Measurements from ENCODE around the gene WSB1. TPM values are rescaled to one million over a fixed set of nuclear protein-coding genes. Genes with fewer than 3 reads are reported as not detected.

The WSB1 gene
- total RNA-seq, 2 experiments from 2014 or later = 113 to 126 TPM

DNA sequence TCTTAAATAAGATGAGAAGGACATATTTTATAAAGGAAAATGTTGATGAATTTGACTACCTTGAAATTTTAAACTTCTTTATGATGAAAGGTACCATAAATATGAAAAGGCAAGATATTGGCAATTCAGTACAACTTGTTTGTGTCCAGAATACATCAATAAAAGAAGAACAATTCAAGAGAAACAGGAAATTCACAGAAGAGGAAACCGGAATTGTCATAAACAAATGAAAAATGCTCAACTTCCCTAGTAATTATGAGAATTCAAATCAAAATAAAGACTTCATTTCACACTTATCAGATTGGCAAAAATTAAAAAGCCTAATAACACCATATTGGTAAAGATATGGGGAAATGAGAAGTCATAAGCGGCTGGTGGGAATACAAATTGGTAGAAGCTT is 54.3 kb downstream of the WSB1 start:
- Mint-ChIP-seq H3K9me3 (no peaks in the 10 kb centered on the region), H3K36me3 (peaks cover 11% of the 10 kb centered on the region), H3K4me1 (peaks cover 21% of the 10 kb centered on the region)

DNA sequence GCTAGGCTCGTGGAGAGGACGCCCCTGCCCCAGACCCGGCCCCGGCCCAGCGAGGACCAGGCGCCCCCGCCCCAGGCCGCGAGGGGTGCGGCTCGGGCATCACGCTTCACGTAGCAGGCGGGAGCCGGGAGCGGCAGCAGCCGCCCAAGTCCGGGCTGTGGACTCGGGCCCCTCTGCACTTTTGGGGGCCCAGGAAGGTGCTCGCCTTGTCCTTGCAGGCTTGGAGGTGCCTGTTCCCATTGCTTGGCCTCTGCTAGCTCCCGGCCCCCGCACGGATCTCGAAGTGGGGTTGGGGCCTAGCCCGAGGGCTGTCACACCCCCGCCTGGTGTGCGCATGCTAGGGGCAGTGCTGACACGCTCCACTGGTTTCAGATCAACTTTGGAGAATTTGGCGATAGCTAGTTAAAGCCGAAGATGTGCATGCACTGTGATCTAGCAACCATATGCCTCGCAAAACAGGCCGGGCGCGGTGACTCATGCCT is 55.7 kb downstream of the WSB1 start:
- Mint-ChIP-seq H3K4me1 (peaks cover 24% of the 10 kb centered on the region), H3K9me3 (no peaks in the 10 kb centered on the region), H3K4me3 (no peak overlapping the region), H3K27ac (no peak overlapping the region), H3K27me3 (no peaks in the 10 kb centered on the region), H3K36me3 (peaks cover 11% of the 10 kb centered on the region)
- DNase-seq = no peak

More for the DNA sequence above, 54.3 kb downstream of the WSB1 start:
- no peaks in the 10 kb centered on the region for H3K27me3 Mint-ChIP-seq
- peak overlapping the region; percentile 64 for H3K4me3 Mint-ChIP-seq
- DNase-seq = no peak
- H3K27ac Mint-ChIP-seq = no peak overlapping the region

DNA sequence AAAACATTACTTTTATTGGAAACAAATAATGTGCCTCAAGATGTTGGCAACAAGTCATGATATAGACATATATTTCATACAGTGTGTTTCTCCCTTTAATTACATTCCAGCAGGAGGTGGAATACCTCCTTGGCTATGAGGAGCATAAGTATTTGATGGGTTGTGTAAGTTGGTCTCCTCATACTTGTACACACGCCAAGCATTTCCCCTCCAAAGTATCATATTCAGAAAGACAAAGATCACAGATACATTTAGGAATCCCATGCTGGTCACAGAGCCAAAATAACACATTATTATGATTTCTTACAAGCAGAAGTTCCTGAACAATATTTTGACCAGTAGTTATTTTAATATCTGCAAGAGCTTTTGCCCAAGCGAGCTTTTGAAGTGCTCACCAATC is 57.8 kb downstream of the WSB1 start:
- H3K4me1 Mint-ChIP-seq = peaks cover 22% of the 10 kb centered on the region
- no peaks in the 10 kb centered on the region for H3K27me3 Mint-ChIP-seq
- H3K27ac Mint-ChIP-seq = no peak overlapping the region
- peaks cover 11% of the 10 kb centered on the region for H3K36me3 Mint-ChIP-seq
- no peaks in the 10 kb centered on the region for H3K9me3 Mint-ChIP-seq
- no peak for DNase-seq
- no peak overlapping the region for H3K4me3 Mint-ChIP-seq

DNA sequence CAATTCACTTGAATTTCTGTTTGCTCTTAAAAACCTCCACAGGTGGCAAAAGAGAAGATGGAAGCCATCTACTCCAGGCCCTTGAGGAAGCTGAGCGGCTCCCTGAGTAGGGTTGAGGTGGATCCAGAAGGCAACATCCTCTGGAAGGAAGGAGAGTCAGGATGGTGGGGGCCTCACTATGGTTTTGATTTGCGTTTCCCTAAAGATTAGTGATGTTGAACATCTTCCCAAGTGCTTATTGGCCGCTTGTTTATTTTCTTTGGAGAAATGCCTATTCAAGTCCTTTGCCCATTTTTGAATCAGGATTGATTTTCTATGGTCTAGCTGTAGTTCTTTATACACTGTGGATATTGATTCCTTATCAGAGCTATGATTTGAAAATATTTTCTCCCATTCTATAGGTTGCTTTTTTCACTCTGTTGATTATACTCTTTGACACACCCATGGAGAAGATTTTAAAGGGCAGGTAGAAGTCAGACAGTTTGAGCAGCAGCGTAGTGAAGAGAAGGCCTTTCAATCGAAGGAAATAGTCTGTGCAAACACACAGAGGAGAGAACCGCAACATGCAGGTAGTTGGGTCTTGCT is 58.6 kb downstream of the WSB1 start:
- Mint-ChIP-seq H3K9me3 (no peaks in the 10 kb centered on the region), H3K4me1 (peaks cover 22% of the 10 kb centered on the region), H3K36me3 (peaks cover 11% of the 10 kb centered on the region), H3K4me3 (peak overlapping the region; percentile 94), H3K27ac (peak overlapping the region; percentile 96), H3K27me3 (no peaks in the 10 kb centered on the region)
- DNase-seq = no peak

DNA sequence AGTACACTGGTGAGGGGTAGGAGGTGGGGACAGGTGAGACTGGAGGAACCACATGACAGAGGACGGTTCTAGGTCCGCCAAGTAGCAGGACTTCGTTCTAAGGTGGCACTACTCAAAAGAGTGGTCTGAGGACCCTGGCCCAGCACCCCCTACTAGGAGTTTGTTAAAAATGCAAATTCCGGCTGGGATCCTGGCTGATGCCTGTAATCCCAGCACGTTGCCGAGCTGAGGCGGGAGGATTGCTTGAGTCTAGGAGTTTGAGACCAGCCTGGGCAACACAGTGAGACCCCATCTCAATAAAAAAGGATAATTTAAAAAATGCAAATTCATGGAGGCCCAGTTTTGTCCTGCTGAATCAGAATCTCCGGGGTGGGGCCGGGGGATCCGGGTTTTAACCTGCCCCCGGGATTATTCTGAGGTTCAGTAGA is 59.1 kb downstream of the WSB1 start:
- Mint-ChIP-seq H3K4me1 (peaks cover 22% of the 10 kb centered on the region), H3K27ac (peak overlapping the region; percentile 96), H3K27me3 (no peaks in the 10 kb centered on the region), H3K4me3 (peak overlapping the region; percentile 94), H3K9me3 (no peaks in the 10 kb centered on the region), H3K36me3 (peaks cover 11% of the 10 kb centered on the region)
- DNase-seq = no peak

DNA sequence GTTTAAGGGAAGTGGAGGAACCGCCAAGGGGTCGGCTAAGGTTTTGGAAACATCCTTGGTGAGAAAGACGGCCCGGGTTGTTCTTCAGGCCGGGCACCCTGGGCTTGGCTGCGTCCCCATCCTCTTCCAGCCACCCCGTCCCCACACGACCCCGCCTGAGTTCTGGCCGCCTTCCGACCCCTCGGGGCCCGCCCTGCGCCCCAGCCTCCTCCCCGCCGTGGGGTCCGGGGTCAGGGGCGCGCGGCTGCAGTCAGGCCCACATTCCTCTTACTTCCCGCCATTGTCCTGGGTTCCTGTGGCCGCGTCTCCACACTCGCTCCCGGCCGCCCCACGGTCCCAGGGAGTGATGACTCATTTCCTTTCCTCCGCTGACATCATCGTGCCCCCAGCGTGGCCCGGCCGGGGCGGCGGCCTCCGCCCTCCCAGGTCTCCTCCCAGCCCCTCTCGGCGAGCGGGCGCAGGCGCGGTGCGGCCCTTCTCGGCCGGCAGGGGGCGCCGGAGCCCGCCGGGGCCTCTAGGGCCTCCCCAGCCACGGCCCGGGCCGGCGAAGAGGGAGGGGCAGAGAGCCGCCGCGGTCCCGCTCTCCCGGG is 59.6 kb downstream of the WSB1 start:
- Mint-ChIP-seq H3K9me3 (no peaks in the 10 kb centered on the region), H3K27ac (peak overlapping the region; percentile 96), H3K36me3 (peaks cover 11% of the 10 kb centered on the region), H3K4me1 (peaks cover 18% of the 10 kb centered on the region), H3K4me3 (peak overlapping the region; percentile 94), H3K27me3 (no peaks in the 10 kb centered on the region)
- peak; percentile 94 for DNase-seq

DNA sequence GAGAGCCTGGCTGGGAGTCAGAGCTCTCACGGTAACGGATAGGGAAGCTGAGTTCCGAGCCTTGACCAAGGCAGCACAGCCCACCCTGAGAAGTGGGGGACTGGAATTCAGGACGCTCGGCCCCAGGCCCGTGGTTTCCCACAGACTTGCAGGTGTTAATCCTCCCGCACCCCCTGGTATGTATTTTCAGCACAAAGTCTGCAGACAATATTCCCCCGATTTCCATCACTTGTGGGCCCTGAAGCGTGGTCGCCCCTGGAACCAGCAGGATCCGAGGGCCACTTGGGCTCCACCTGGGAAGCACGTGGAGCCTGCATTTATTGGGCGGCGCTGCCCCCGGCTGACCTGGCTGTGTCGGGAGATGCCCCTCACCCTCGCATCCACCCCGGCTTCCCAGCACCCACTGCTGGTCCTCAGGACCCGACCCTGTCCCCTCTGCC is 60.2 kb downstream of the WSB1 start:
- Mint-ChIP-seq H3K27ac (peak overlapping the region; percentile 72), H3K4me3 (peak overlapping the region; percentile 94), H3K36me3 (peaks cover 11% of the 10 kb centered on the region), H3K9me3 (no peaks in the 10 kb centered on the region), H3K27me3 (no peaks in the 10 kb centered on the region), H3K4me1 (peaks cover 17% of the 10 kb centered on the region)
- DNase-seq = no peak

DNA sequence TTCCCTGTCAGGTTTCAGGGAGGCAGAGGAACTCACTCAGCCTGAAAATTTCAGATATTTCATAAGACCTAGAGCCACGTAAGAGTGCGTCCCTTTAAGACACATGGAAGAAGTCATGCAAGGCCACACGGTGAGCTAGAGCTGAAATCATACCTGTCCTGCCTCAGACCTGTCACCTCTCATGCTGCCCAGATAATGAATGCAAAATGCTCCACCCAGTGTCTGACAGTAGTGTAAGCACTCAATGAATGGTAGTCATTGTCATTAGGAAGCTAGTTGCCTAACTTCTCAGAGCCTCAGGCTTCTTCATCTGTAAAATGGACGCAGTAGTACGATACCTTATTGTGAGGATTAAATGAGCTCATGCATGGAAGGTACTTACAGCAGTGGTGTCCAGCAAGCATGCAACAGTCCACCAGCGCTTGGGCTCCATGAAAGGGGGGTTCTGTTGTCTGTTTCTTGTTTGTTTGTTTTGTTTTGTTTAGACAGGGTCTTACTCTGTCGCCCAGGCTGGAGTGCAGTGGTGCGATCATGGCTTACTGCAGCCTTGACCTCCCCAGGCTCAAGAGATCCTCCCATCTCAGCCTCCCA is 60.7 kb downstream of the WSB1 start:
- Mint-ChIP-seq H3K27me3 (no peaks in the 10 kb centered on the region), H3K27ac (peak overlapping the region; percentile 72), H3K4me3 (peak overlapping the region; percentile 94)

DNA sequence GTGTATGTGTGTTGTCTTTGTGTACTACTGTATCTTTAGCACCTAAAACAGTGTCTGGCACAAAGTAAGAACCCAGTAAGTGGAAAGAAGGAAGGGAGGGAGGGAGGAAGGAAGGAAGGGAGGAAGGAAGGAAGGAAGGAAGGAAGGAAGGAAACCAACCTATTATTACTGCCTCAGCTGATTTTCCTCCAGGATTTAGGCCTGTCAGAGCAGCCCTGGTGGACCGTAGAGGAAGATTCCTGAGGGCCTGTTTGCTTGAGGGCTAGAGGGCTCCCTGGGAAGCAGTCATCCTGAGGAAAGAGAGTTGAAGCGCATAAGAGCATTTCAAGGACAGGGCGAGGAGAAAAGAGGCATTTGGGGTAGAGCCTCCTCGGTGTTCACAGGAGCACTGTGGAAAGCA is 61.5 kb downstream of the WSB1 start:
- no peak overlapping the region for H3K27ac Mint-ChIP-seq
- no peak overlapping the region for H3K4me3 Mint-ChIP-seq
- peaks cover 11% of the 10 kb centered on the region for H3K36me3 Mint-ChIP-seq
- no peaks in the 10 kb centered on the region for H3K9me3 Mint-ChIP-seq
- DNase-seq = no peak
- H3K27me3 Mint-ChIP-seq = no peaks in the 10 kb centered on the region
- peaks cover 17% of the 10 kb centered on the region for H3K4me1 Mint-ChIP-seq

More for the DNA sequence above, 60.7 kb downstream of the WSB1 start:
- Mint-ChIP-seq H3K36me3 (peaks cover 11% of the 10 kb centered on the region), H3K4me1 (peaks cover 17% of the 10 kb centered on the region), H3K9me3 (no peaks in the 10 kb centered on the region)
- no peak for DNase-seq

DNA sequence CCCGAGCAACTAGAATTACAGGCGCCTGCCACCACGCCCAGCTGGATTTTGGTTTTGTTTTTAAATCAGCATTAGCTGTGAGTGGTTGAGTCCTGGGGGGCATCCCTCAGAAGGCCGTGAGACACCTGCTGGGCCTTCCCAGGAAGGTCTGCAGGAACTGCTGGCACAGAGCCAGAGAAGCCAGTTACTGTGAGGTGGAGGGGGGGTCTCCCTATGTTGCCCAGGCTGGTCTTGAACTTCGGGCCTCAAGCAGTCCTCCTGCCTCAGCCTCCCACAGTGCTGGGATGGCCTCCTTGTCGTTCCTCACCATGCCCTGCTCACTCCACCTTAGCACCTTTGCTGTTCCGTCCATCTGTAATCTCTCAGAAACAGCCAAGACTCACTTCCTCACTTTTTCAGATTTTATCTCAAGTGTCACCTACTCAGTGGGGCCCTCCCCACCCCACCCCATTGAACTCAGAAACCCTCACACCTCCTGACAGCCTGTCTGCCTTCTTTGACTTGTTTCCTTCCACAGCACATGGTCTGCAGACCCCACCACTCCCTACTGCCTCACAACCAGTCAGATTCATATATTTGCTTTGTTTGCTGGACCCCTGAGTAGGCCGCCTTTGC is 62.3 kb downstream of the WSB1 start:
- Mint-ChIP-seq H3K27ac (no peak overlapping the region), H3K4me1 (peaks cover 17% of the 10 kb centered on the region), H3K4me3 (no peak overlapping the region), H3K36me3 (peaks cover 9% of the 10 kb centered on the region), H3K9me3 (no peaks in the 10 kb centered on the region), H3K27me3 (no peaks in the 10 kb centered on the region)
- no peak for DNase-seq

DNA sequence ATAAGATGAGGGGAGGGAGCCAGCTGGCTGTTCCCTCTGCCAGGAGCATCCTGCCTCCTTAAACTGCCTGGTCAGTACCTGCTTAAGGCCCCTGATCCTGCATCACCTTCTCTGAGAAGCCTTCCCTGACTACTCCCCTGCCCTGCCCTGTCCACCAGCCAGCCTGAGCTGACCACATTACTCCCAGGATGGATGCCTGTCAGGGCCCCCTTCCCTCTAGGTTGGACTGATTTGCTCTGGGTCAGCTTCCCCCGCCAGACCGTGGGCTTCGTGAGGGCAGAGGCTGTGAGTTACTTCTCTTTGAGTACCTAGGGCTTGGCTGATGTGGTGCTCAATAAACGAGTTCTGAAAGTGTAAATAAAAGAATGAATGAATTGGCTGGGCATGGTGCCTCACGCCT is 63.3 kb downstream of the WSB1 start:
- no peak overlapping the region for H3K4me3 Mint-ChIP-seq
- no peaks in the 10 kb centered on the region for H3K27me3 Mint-ChIP-seq
- DNase-seq = no peak

DNA sequence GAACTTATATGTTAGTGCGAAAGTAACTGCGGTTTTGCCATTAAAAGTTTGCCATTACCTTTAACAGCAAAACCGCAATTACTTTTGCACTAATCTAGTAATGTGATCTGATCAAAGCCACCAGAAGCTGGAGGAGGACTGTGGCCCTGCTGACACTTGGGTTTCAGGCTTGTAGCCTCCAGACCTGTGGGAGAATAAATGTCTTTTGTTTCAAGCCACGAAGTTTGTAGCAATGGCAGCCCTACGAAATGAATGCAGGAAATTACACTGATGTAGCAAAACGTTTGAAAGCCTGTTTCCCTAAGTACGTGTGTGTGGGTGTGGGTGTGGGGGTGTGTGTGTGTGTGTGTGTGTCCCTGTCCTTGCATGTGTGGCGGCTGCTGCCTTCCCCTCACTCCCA is 66.6 kb downstream of the WSB1 start:
- H3K4me1 Mint-ChIP-seq = no peaks in the 10 kb centered on the region
- no peaks in the 10 kb centered on the region for H3K9me3 Mint-ChIP-seq
- no peak for DNase-seq
- no peak overlapping the region for H3K27ac Mint-ChIP-seq
- H3K4me3 Mint-ChIP-seq = no peak overlapping the region
- peaks cover 3% of the 10 kb centered on the region for H3K27me3 Mint-ChIP-seq
- H3K36me3 Mint-ChIP-seq = no peaks in the 10 kb centered on the region

More for the DNA sequence above, 63.3 kb downstream of the WSB1 start:
- Mint-ChIP-seq H3K9me3 (no peaks in the 10 kb centered on the region), H3K27ac (no peak overlapping the region), H3K36me3 (peaks cover 6% of the 10 kb centered on the region), H3K4me1 (peaks cover 9% of the 10 kb centered on the region)

DNA sequence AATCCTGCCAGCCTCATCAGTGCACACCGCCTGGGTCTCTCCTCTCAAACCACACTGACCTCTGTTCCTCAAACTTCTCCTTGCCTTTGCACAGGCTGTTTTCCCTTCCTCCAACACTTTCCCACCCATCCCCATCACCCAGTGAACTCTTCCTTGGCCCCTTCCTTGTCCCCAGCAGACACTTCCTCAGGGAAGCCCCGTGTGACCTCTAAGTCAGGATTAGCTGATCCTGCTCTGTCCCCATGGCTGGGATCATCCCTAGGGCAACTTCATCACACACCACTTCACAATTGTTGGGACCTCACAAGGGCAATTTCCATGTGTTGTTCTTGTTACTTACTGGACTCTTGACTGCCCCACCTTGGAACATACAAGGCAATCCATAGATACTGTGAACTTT is 67.8 kb downstream of the WSB1 start:
- no peak for DNase-seq
- Mint-ChIP-seq H3K36me3 (no peaks in the 10 kb centered on the region), H3K4me1 (no peaks in the 10 kb centered on the region), H3K27ac (no peak overlapping the region), H3K27me3 (peaks cover 3% of the 10 kb centered on the region), H3K4me3 (no peak overlapping the region), H3K9me3 (no peaks in the 10 kb centered on the region)

DNA sequence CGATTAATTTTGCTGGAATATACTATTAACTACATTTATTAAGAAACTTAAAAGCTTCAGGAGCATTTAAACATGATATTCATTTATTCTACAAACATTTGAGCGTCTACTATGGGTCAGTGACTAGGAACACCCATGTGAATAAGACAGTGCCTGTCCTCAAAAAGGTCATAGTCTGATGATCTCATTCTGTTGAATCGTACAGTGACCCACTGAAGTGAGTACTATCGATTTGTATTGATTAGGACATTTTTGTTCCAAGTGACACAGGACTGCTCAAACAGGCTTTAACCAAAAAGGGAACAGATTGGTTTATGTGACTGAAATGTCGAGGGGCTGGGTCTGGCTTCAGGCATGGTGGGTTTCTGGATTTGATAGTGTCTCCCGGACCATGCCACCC is 68.6 kb downstream of the WSB1 start:
- Mint-ChIP-seq H3K36me3 (no peaks in the 10 kb centered on the region), H3K4me3 (no peak overlapping the region), H3K27ac (no peak overlapping the region), H3K4me1 (no peaks in the 10 kb centered on the region), H3K27me3 (peaks cover 3% of the 10 kb centered on the region), H3K9me3 (no peaks in the 10 kb centered on the region)
- DNase-seq = no peak

DNA sequence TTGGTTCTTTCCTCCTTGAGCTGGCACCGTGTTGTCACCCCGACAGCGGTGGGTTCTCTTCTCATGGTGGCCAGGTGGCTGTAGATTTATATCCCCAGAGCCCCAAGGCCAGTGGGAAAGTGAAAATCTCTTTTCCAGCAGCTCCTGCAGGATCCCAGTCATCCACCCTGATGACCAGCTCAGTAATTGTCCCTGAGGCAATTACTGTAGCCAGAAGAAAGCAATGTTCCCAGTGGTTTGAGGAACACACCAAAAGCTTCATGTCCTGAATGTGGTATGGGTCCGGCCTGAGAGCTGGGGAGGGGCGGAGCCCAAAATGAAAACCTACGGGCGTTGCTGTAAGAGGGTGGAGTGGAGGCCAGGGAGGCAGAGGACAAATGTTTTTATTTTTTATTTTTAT is 69.0 kb downstream of the WSB1 start:
- Mint-ChIP-seq H3K9me3 (no peaks in the 10 kb centered on the region), H3K4me1 (no peaks in the 10 kb centered on the region), H3K36me3 (no peaks in the 10 kb centered on the region), H3K27ac (no peak overlapping the region), H3K27me3 (peaks cover 3% of the 10 kb centered on the region), H3K4me3 (no peak overlapping the region)
- no peak for DNase-seq

Data from activated naive CD8-positive, alpha-beta T cell treated with anti-CD3 and anti-CD28 coated beads for 36 hours (primary cell).